Limb (tissue), 2 donors: ENCODE data around the gene PHF24.
"Not testable (repeated sequence)": the region's sequence is repeated elsewhere in the genome, so short reads cannot be mapped to it uniquely, and the experiment has no call there.

Experiments
- DNase-seq, 2 donors: peaks; one replicate each; pipeline ENCODE4 v3.0.0-alpha.2; 2016; ENCODE audit errors: extremely low spot score in 2 of 2

PHF24 gene

DNA sequence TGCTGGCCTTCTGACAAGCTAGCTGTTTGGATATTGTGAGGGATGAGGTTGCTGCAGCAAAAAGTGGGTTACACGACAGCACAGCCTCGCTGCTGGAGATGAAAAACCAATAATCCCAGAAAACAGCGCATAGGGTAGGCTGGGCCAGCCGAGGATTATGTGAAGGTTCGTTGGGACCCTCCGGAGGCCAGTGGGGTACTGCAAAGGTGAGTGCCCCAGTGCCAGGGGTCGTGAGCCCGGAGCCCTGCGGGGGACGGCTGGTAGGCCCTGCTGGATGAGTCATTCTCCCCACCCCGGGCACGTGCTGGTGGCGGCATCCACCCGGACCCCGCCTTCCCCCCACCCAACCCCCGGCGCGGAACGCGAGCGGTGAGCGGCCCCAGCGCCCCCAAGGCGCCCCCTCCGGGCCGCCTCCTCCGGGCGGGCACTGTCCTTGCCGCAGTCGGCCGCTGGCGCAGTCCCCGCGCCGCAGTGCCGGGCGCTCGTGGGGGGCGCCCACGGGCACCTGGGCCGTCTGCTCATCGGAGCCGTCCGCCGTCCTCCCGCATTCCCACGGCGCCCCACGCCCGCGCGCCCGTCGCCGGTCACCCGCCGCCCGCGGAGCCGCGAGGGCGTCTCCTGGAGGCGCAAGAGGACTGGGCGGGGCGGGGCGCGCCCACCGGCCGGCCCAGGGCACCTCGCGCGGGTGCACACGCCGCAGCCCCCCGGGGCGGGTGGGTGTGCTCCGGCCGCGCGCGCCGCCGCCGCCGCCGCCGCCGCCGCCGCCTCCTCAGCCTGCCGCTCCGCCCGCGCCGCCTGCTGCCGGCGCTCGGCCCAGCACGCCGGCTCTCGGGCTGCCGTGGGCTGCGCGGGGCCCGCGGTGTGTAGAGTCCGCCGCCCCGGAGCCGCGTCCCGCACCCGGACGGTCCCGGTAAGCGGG lies at the start of gene PHF24:
Gene PHF24, plus strand, starts transcription at position 794 of the 919 bp plus-strand sequence. CDS start 13,014 bp downstream, outside the sequence.
- peak in 1 of 2 donors; percentile 60 for DNase-seq

DNA sequence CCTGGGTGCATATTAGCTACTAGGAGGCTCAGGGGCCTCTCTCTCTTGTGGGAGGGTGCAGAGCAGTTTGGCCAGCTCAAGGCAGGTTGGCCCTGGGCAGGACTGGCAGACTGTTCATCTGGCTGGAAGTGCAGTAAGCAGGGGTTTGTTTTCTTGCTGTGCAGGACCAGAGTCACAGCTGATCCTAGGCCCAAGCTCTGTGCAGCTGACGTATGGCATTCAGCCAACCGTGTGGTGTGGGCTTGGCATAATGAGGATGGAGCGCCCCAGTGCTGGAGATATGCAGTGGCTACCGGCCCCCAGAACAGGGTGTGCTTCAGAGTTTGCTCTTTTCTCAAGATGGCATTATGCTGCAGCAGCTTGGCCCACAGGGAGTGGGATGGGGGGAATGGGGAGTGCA lies 31.0 kb upstream of the PHF24 start:
- DNase-seq = peak; percentile 4 to 30

DNA sequence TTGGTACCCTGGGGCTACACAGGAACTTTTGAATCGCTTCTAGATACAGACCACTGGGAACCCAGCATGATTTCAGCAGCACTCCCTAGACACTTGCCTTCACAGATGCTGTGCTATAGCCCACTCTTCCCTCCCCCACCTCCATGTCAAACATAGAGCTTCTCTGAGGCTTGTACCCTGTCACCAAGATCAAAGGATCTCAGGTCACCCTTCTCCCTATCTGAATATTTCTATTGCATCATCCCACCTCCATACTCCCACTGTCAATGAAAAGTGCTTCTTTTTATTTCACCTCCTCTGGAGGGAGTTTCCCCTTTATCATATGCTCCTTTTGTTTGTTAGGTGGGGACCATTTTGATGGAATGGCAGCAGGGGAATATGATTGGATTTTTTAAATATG lies 29.2 kb upstream of the PHF24 start:
- no peak for DNase-seq

DNA sequence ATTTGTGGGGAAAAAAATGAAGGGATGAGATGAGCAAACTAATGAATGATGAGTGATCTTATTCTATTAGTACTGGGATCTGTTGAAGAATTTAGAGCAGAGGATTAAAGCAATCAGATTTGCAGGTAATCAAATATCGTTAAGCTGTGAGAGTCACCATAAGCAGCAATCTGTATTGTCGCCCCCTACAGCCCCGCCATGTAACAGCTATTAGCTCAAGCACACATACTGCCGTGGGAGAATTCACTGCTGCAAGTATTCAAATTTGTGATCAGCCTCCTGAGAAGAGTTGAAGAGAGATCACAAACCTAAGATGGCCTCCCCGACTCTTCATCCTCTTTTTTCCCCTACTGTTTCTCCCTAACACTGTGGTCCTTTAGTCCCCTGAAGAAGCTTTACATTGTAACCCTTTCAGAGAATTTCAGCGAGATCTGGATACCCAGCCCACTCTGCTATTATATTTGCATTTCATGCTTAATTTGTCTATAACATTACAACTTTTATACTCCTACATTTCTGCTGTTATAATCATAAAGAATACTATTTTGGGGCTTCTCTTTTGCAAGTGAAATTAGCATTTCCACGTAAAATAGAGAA lies 28.5 kb upstream of the PHF24 start:
- DNase-seq = no peak

DNA sequence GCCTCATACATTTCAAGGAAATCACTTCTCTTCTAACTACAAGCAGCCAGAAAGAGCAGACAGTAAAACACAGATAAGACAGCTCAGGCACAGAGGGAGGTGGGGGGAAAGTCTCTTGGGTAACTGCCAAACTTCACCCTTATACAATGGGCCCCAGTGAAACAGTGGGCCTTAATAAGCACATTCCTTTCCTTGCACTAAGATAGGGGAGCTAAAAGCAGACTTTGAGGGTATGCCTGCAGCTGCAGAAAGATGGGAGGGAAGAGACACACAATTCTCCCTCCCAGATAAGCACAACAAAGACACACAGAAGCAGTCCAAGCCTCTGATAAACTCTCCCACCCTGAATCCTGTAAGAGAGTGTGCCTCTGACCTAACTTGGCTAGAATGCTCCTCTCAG lies 18.1 kb upstream of the PHF24 start:
- not testable (repeated sequence) for DNase-seq

DNA sequence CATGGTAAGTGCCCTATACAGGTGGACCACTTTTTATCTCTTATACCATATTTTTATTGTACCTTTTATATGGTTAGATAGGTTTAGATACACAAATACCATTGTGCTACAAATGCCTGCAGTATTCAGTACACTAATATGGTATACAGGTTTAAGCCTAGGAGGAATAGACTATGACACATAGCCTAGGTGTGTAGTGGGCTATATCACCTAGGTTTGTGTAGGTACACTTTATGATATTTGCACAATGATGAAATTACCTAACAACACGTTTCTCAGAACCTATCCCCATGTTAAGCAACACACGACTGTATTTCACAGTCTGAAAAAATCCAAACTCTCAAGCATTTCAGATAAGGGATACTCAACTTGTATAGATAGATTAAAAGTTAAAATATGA lies 9.6 kb upstream of the PHF24 start:
- DNase-seq = no peak

DNA sequence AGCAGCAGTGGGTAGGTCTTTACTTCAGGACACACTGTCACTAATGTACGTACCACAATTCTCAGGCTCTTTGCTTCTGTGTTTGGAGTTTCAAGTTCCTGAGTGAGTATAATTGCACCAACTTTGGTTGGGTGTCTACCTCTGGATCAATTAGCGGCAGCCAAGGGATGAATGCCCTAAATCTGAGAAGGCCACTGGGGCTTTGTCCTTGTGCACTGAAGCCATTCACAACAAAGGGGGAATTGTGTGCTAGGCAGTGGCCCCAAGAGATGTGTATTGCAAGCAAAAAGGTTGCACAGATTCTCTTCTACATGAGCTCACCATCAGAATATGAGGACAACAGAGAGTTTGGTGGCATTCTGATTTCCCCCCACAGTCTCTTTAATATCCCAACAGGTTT lies 3.9 kb upstream of the PHF24 start:
- no peak for DNase-seq

DNA sequence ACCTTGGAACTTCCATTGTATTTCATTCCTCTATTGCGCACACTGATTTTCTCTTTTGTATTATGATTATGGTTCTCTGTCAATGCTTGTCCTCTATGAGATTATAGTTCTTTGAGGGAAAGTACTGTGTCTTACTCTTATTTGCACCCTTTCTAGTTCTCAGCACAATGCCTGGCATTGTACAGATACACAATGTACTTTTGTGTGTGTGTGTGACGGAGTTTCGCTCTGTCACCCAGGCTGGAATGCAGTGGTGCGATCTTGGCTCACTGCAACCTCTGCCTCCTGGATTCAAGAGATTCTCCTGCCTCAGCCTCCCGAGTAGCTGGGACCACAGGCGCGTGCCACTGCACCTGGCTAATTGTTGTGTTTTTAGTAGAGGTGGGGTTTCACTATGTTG lies 2.0 kb upstream of the PHF24 start:
- DNase-seq = not testable (repeated sequence)

DNA sequence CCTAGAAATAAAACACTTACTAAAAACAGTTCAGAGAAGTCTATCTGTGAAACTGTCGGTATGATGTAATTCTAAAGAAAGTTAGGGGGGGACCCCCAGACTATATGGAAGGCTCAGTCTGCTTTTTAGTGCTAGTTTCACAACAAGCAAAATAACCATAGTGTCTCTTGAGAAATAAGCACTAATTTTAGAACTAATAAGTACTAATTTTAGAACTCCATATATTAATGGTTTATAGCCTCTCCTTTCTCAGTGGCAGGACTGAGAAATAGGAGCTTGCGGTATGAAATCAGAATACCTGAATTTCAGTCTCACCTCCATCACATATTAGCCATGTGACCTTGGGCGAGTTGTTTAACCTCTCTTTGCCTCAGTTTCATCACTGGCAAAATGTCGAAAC lies 1.4 kb upstream of the PHF24 start:
- DNase-seq = no peak

DNA sequence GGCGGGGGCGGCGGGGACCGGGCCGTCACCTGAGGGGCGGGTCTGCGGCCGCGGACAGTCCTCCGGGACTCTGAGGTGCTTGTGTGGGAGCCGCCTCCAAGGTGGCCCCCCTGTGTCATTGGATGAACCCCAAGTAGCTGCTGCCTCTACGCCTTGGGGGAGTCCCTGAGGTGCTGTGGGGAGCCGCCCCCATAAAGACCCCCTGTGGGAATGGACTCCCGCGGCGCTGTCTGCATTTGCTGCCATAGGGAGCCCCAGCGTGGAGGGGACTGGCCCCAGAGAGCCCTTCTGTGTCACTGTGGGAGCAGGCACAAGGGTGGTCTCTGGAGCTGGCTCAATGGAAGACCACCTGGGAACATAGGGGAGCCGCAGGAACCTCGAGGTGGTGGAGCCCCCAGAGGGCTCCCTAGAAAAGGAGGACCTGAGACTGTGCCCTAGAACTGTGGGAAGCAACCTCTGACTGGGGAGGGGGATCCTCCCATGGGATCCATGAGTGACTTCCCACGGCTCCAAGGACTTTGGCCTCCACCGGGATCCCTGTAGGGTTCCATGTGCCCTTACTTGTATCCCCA lies 412 bp downstream of the PHF24 start:
- no peak for DNase-seq

DNA sequence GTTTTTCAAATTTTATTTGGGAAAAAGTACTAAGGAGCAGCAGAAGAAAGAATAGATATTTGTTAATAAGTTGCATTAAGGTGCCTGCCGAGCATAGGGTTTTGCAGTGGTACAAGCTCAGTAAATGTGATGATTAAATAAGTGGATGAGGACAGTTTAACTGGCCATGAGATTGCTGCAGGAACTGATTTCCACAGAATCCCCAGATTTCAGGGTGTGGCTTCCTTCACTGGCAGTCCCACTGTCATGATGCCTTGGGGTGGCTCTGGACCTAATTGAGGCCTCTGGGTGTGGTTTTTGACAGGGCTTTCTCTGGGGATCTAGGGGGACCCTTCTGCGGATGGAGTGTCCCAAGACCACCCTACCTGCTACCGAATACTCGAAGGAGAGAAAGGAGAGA lies 1.4 kb downstream of the PHF24 start:
- no peak for DNase-seq

DNA sequence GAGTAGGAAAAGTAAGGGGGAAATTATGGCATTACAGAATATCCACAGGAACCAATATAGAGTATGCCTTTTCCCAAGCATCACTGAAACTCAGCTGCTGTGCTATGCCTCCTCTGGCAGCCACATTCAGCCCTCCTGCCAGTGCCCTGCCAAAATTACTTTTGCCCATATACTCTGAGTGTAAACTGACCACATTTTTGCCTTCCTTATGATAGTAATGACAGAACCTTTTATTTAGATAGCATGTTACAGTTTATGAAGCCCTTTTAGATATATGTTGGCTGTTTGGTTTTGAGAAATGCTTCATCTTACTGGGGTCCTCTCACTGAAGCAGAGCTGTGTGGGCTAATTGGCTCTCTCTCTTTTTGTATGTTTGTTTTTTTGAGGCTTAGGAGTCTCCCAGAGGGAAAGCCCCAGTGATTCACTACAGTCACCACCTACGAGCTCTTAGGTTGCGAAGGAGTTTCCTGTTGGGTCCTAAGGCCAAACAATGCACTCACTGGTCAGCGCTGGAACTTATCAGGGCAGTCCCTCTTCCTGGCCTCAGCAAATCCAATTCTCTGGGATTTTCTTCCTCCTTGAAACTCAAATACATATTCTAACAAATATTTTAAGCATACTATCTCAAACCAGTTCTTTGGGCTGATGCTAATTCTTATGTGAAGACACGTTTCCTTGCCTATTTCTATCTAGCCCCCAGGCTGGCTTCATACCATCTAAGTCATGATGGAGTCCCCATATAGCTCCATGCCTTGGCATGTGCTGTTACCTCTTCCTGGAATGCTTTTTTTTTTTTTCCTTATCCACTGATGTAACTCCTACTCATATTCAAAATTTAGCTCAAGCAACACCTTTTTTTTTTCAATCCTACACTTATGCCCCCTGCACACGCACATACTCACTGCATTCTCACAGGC lies 3.7 kb downstream of the PHF24 start:
- no peak for DNase-seq

DNA sequence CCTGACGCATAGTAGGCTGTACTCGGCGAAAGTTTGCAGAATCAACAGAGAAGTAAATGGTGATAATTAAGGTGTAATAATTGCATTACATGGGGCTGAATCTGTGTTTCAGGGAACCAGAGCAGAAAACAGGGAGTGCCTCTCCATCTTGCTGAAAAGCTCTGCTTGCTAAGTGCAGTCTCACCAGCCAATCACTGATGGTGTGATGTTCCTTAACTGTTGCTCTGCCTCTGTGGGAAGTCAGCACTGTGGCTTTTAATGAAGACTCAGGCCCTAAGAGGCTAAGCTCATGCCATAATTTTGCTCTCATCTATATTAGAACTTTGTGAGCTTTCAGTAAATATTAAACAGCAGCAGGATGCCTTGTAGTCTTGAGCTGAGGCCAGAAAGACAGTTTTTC lies 4.5 kb downstream of the PHF24 start:
- no peak for DNase-seq

DNA sequence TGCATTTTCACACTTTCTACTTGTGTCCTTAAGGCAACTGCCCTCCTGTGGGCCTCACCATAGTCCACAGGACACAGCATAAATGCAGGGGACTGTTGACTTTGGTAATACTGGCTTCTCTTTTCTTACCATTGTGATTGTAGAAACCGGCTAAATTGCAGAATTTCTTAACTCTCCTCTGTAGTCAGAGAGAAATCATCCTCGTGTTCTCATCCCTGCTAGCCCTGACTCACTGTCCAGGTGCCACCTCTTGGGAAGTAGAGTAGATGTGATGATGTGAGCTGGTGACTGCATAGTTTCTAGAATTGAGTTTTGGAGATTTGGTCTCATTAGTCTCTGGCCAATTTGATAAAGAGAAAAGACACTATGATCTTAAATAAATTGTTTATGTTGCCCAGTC lies 5.5 kb downstream of the PHF24 start:
- DNase-seq = no peak

DNA sequence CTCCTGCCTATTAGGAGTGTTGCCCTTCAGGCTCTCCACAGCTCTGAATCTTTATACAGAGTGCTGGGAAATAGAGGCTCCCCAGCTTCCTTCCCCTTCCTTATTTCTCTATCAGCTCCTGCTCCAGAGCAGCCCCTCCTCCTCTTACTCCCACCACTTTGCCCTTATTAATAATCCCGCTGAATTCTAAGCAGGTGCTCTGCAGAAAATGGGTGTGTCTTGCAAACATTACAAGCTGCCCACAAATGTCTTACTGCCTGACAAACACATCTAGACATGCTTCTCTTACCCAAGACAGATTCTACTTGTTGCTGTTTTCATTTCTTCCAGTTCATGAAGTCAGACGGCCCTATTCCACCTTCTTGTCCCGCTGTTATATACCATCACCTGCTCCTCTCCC lies 6.4 kb downstream of the PHF24 start:
- DNase-seq = no peak

DNA sequence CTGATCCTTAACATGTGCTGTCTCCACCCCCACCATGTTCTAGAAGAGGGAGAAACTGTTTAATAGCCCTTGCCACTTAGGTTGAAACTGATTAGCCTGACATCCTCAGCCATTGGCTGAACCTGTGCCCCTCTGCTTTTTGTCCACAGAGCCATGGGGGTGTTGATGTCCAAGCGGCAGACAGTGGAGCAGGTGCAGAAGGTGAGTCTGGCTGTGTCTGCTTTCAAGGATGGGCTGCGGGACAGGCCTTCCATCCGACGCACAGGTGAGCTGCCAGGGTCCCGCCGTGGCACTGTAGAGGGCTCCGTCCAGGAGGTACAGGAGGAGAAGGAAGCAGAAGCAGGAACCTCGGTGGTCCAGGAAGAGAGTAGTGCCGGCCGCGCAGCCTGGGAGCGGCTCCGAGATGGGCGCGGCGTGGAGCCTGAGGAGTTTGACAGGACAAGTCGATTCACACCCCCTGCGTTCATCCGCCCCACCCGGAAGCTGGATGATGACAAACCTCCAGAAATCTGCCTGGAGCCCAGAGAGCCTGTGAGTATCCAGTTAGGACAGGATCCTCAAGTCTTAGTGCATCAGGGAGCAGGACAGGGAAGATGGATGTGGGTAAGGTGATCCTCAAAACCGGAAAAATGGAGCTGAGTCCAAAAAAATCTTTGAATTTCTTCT lies 13.2 kb downstream of the PHF24 start:
- no peak for DNase-seq

DNA sequence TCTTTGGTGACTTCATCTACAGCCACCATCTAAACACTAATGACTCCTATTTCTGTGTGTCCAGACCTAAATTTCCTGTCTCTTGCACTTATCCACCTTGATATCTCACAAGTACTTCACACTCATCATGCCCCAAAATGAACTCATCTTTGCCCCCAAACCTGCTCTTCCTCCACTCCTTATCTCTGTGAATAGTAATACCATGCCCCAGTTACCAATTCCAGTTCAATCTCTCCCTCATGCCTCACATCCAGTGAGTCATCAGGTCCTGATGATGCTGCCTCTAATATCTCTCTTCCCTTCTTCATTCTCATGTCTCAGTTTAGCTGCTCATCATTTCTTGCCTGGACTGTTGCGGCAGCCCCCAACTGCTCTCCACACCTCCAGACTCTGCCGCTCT lies 16.6 kb downstream of the PHF24 start:
- DNase-seq = no peak

DNA sequence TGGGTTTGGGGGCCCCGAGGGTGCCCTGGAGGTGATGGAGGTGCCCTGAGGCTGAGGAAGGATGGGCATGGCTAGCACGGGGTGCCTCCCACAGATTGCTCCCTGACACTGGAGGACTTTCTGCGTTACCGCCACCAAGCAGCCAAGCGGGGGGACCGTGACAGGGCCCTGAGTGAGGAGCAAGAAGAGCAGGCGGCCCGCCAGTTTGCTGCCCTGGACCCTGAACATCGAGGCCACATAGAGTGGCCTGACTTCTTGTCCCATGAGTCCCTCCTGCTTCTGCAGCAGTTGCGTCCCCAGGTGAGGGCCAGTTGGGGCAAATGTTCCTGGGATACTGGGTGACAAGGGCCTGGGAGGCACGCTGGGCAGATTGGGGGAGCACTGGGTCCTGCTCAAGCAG lies 18.4 kb downstream of the PHF24 start:
- no peak for DNase-seq

DNA sequence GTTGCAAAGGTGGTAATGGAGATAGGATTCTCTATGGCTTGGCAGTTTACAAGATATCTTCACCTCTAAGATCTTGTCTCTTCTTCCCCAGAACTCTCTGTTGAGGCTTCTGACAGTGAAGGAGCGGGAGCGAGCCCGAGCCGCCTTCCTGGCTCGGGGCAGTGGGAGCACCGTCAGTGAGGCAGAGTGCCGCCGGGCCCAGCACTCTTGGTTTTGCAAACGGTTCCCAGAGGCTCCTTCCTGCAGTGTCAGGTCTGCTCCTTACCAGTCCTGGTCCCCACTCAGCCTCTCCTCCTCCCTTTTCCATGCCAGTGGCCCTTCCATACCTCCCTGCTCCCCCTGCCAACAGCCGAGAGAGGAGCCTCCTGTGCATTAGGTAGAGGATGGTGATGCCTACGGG lies 18.9 kb downstream of the PHF24 start:
- DNase-seq = no peak

DNA sequence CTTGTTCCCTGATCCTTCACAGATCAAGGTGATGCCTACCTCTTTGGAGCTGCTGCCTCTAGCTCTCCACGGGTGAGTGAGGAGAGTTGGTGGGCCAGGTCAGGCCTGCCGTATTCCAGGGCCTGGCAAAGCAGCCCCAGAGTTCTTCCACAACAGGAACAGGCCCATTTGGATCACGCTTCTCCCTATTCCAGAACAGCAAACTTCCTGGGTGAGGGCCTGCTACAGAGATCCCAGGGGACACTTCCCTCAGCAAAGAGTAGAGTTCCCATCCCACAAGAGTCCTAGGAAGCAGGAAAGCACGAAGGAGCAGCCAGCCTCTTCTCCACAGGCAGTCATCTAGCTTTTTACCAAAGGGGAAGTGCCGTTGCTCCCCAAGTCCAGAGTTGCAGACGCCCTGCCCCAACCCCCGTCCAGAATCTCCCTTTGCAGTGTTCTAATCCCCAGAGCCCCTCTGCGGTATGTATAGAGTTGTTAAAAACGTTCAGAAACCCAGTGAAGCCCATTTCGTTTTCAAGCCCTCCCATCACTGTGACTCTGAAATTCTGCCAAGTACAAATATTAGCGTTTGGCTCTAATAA lies 22.2 kb downstream of the PHF24 start:
- DNase-seq = no peak

DNA sequence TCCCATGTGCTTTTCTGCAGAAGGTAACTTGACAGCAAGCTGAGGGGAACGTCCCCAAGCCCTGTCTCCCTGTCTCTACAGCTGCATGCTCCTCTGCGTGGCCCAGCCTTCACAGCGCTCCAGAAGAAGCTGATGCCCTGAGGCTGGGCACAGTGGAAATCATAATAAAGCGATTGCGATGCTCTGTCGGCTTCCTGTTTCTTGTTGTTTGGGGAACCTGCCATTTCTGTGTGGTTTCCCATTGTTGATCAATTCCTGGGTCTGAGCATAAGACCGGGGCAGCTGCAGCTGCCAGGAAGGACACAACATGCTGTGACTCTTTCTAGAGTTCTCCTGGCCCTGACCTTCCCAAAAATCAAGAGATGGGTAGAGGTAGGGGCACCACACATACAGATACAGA lies 24.3 kb downstream of the PHF24 start:
- DNase-seq = no peak
